HepG2 (cell line): ENCODE measurements around the gene PLXNB2. TPM values are rescaled to one million over a fixed set of nuclear protein-coding genes. Genes with fewer than 3 reads are reported as not detected.

Source experiments
- ATAC-seq: fragments of 200-7000 bp; cut with Tn5 transposase; 3 replicates; pipeline ENCODE4 v1.9.1; 2020; ENCODE audit warnings: mild to moderate bottlenecking, moderate library complexity
- BruUV-seq: library from RNA; stranded (reverse); fragments of 400-500 nt; replicated peaks from 2 replicates; lab custom pipeline; 2021; lab: Mats Ljungman, UMichigan
- CTCF ChIA-PET: fragments of 300-600 bp; formaldehyde crosslinking; extraction: SDS; loops from one replicate; lab custom pipeline; 2021; ENCODE audit warnings: low total read pairs, inconsistent platforms, low intra/inter-chr PET ratio; lab: Yijun Ruan, JAX
- POLR2A ChIA-PET: fragments of 350-600 bp; sonication (Branson Sonifier 250); formaldehyde crosslinking; loops from one replicate; lab custom pipeline; 2020; ENCODE audit warnings: antibody characterized with exemption, inconsistent platforms; lab: Yijun Ruan, JAX
- DNase-seq: peaks from one replicate; pipeline ENCODE4 v3.0.0-alpha.2; 2015; ENCODE audit warnings: low spot score
- FAIRE-seq: peaks from 3 replicates; lab custom pipeline; 2011; peaks lifted over from hg19 to GRCh38; lab: Jason Lieb, UNC
- H2AFZ ChIP-seq: one replicate; pipeline ENCODE4 v1.6.1; 2011; ENCODE audit warnings: low read length, inconsistent platforms
- H3K27ac ChIP-seq: fragments of 300-600 bp; 3 replicates; pipeline ENCODE4 v1.8.0; 2011; ENCODE audit warnings: mixed run types, mild to moderate bottlenecking, mixed read lengths, low read length, inconsistent platforms; ENCODE audit not compliant: insufficient read depth; ENCODE audit errors: extremely low read length
- H3K27me3 ChIP-seq, 2 experiments: fragments of 200-600 bp in 1 of 2; 2 replicates in 1 of 2; 3 replicates in 1 of 2; pipeline versions ENCODE4 v1.6.0 to v1.8.0; 2011; ENCODE audit warnings: low read length in 2 of 2, mild to moderate bottlenecking in 2 of 2, moderate library complexity in 2 of 2, inconsistent platforms in 1 of 2; ENCODE audit not compliant: insufficient read depth in 2 of 2, control insufficient read depth in 1 of 2
- H3K36me3 ChIP-seq, 2 experiments: fragments of 200-600 bp in 1 of 2; replicated peaks in 1 of 2; 2 replicates in 1 of 2; 3 replicates in 1 of 2; pipeline versions ENCODE4 v1.5.1 to v1.8.0; 2011; ENCODE audit warnings: low read length in 2 of 2, inconsistent platforms in 1 of 2; ENCODE audit not compliant: insufficient read depth in 2 of 2, control insufficient read depth in 1 of 2
- H3K4me1 ChIP-seq: 2 replicates; pipeline ENCODE4 v1.5.1; 2012; ENCODE audit warnings: low read length, inconsistent platforms; ENCODE audit not compliant: insufficient read depth
- H3K4me2 ChIP-seq: 2 replicates; pipeline ENCODE4 v1.6.0; 2011; ENCODE audit warnings: low read depth, low read length, inconsistent platforms
- H3K4me3 ChIP-seq, 3 experiments: fragments of 200-600 bp in 1 of 3; sonication (generic), shearing (Covaris generic) in 1 of 3; replicated peaks in 1 of 3; 2 replicates each; pipeline ENCODE4 v1.5.1; 2011 to 2016; ENCODE audit warnings: low read length in 3 of 3, inconsistent platforms in 2 of 3, low read depth in 2 of 3, mild to moderate bottlenecking in 2 of 3, control low read depth in 1 of 3, mixed read lengths in 1 of 3; ENCODE audit not compliant: insufficient read depth in 1 of 3
- H3K79me2 ChIP-seq: one replicate; pipeline ENCODE4 v1.6.1; 2011; ENCODE audit warnings: low read length, inconsistent platforms; ENCODE audit not compliant: insufficient read depth
- H3K9ac ChIP-seq: 2 replicates; pipeline ENCODE4 v1.6.0; 2011; ENCODE audit warnings: mild to moderate bottlenecking, low read depth, low read length, inconsistent platforms; ENCODE audit not compliant: insufficient read depth
- H3K9me3 ChIP-seq: 2 replicates; pipeline ENCODE4 v1.5.1; 2012; ENCODE audit warnings: mild to moderate bottlenecking, low read length
- H4K20me1 ChIP-seq: 2 replicates; pipeline ENCODE4 v1.6.0; 2011; ENCODE audit warnings: inconsistent platforms, mild to moderate bottlenecking, low read length, moderate library complexity; ENCODE audit not compliant: insufficient read depth
- DNMT1 ChIP-seq: sonication (generic); formaldehyde crosslinking; IDR thresholded peaks from 2 replicates; pipeline ENCODE4 v1.5.1; 2020; ENCODE audit warnings: mild to moderate bottlenecking, missing genetic modification reagents
- EP300 ChIP-seq, 3 experiments: sonication (generic) in 1 of 3; formaldehyde crosslinking in 1 of 3; IDR thresholded peaks; 2 replicates each; pipeline versions ENCODE4 v1.5.1 to v1.6.1; 2011 to 2020; ENCODE audit warnings: low read depth in 2 of 3, low read length in 2 of 3, borderline replicate concordance in 1 of 3, improper control_type of control experiment in 1 of 3, mild to moderate bottlenecking in 1 of 3, missing genetic modification reagents in 1 of 3, moderate library complexity in 1 of 3
- GZF1 ChIP-seq: sonication (generic); formaldehyde crosslinking; IDR thresholded peaks from 2 replicates; pipeline ENCODE4 v1.5.1; 2020; ENCODE audit warnings: mild to moderate bottlenecking, missing genetic modification reagents
- HNRNPL ChIP-seq: fragments of 200-400 bp; formaldehyde crosslinking; IDR thresholded peaks from 2 replicates; pipeline ENCODE4 v1.6.1; 2017; ENCODE audit warnings: mild to moderate bottlenecking, low read depth, low read length
- NFE2L2 ChIP-seq: fragments of 150-350 bp; IDR thresholded peaks from 2 replicates; pipeline ENCODE4 v1.6.1; 2014; ENCODE audit warnings: low read length
- PTBP1 ChIP-seq: fragments of 200-400 bp; formaldehyde crosslinking; IDR thresholded peaks from 2 replicates; pipeline ENCODE4 v1.6.1; 2018; ENCODE audit warnings: low read length, low read depth; ENCODE audit not compliant: poor library complexity, severe bottlenecking
- STAG1 ChIP-seq: sonication (generic); formaldehyde crosslinking; IDR thresholded peaks from 2 replicates; pipeline ENCODE4 v1.4.0; 2020; ENCODE audit warnings: missing genetic modification reagents
- ZNF367 ChIP-seq: sonication (generic); formaldehyde crosslinking; IDR thresholded peaks from 2 replicates; pipeline ENCODE4 v1.4.0; 2020; ENCODE audit warnings: missing genetic modification reagents, borderline replicate concordance
- ZNF652 ChIP-seq: IDR thresholded peaks from 2 replicates; pipeline ENCODE4 v1.6.1; 2016; ENCODE audit warnings: low read depth, borderline replicate concordance
- WGBS: methylation state at CpG from one replicate; pipeline ENCODE4 v1.1.6; 2017; ENCODE audit warnings: low lambda C conversion rate; 5-methylcytosine and 5-hydroxymethylcytosine counted together
- in situ Hi-C: cut with HindIII; loops from 2 replicates; pipeline ENCODE4 v1.10.0; 2017; ENCODE audit warnings: low pct_unique_long_range_greater_than_20kb; ENCODE audit not compliant: extremely low pct_ligation_motif_present
- intact Hi-C: fragments of 100-400 bp; cut with micrococcal nuclease; formaldehyde crosslinking; loops from one replicate; pipeline ENCODE4 v1.10.0; 2022; ENCODE audit not compliant: unreplicated experiment
- polyA plus RNA-seq, 8 experiments: library from polyadenylated mRNA; depleted of rRNA in 3 of 8; stranded (reverse) in 7 of 8; unstranded in 1 of 8; fragments of >200 nt; fragmentation: Illumina TruSeq in 4 of 8; extraction: Trizol in 4 of 8; gene quantifications; 2 replicates each; pipeline versions ENCODE4 v1.2.1 to v1.2.3, GENCODE V29; 2011 to 2016; ENCODE audit warnings: low read depth in 4 of 8, missing spikeins in 1 of 8, mixed read lengths in 1 of 8; ENCODE audit not compliant: insufficient read depth in 1 of 8
- total RNA-seq, 5 experiments: library from RNA; depleted of rRNA; stranded (reverse); fragments of >200 nt; fragmentation: Illumina TruSeq; extraction: Trizol; gene quantifications; 2 replicates each; pipeline ENCODE4 v1.2.3, GENCODE V29; 2016; ENCODE audit warnings: low read depth in 1 of 5

Gene PLXNB2
- total and polyA plus RNA-seq, 2 of the 13 experiments (the other 11 are each of a cell fraction or from before 2014, with no cell fraction given), result 32.6 to 68.9 TPM

GRCh38 chr22:50317178-50317577, 9.7 kb upstream of the PLXNB2 start:
- intact Hi-C loops (no loop called here), in situ Hi-C loops (no loop called here)
- CTCF ChIA-PET, result interaction anchor here (1.5 kb wide), 1 partner anchor 41 kb away, joined by 3 read pairs; no protein-coding TSS in a partner anchor
- Histone ChIP-seq H3K27ac (no peak overlapping the region), H3K4me2 (no peak overlapping the region), H3K9me3 (no peaks in the 10 kb centered on the region), H3K4me3 (no peak overlapping the region), H3K27me3 (peaks cover 0 to 1% of the 10 kb centered on the region in 2 experiments; a peak in 3 of 5 replicates), H2AFZ (no peak overlapping the region), H3K4me1 (peaks cover 67% of the 10 kb centered on the region), H3K9ac (no peak overlapping the region), H3K36me3 (no peaks in the 10 kb centered on the region), H4K20me1 (no peaks in the 10 kb centered on the region), H3K79me2 (no peaks in the 10 kb centered on the region)
- ATAC-seq (no peak), FAIRE-seq (no peak), DNase-seq (no peak)
- POLR2A ChIA-PET, result no interaction called here
- 33% methylated on average over 1 of the region's 9 CpGs for WGBS
- BruUV-seq, result no TSS peak
- TF ChIP-seq NFE2L2 (no peak), ZNF652 (CRISPR knock-in tag) (no peak), STAG1 (CRISPR knock-in tag) (no peak), EP300 (IDR thresholded peaks at IDR 0.05; ENCODE audit: low read depth in 2 of 2, low read length in 2 of 2) (no peak), EP300 (CRISPR knock-in tag; IDR thresholded peaks at IDR 0.05; ENCODE audit: borderline replicate concordance) (no peak), DNMT1 (CRISPR knock-in tag) (no peak), GZF1 (CRISPR knock-in tag) (no peak), HNRNPL (peak; percentile 31; the same call in 1 of the 2 replicates), PTBP1 (no peak), ZNF367 (CRISPR knock-in tag) (no peak)
